Measurements from ENCODE around the gene TMEM256. TPM values are rescaled to one million over a fixed set of nuclear protein-coding genes. Genes with fewer than 3 reads are reported as not detected.

The TMEM256 gene
- total RNA-seq, 4 donors from 2014 or later: 88.3 to 121 (median 103) TPM

DNA sequence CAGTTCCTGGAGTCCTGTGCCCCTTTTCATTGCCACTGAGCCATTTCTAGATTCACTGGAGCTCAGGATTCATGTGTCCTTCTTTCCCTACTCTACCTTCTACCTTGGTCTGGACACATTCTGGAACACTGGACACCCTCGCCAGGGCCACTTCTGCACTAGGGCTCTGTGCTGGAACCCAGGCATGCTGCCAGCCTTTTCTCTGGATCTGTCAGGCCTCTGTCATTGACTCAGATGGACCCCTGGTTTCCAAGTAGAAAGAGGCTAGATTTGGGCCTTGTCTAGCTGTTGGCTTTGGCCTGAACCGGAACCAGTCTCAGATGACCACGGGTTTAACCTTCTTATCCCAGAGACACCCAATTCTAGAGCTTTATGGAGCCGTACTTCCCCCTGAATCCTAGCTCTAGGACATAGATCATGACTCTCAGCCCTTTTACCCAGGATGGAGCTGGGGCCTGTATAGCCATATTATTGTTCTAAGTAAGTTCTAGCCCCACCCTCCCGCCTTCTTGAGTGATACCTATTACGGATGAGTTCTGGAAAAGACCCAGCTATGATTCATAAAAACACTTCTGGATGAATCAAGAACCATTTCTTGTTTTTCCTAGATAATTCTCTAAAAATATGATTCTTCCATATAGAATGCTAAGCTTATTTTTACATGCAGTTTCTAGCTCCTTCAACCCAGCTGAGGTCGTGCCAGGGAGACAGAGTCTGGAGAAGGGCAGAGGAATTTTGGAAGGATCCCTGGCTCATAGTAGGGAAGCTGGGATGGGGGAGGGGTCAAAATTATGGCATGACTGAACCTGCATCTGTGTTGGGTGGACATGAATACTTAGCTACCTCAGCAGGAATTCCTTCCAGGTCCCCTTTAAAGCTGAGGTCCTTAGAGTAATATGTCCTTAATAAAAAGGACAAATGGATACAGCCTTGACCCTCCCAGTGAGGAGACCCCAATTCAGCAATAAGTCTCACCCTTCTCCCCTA is 39.9 kb upstream of the TMEM256 start:
- Histone ChIP-seq H3K27me3 (peaks cover 0 to 83% of the 10 kb centered on the region in 2 donors), H3K36me3 (no peaks in the 10 kb centered on the region), H3K4me3 (no peak overlapping the region), H3K27ac (no peak overlapping the region), H3K9me3 (no peaks in the 10 kb centered on the region), H3K4me1 (peaks cover 0 to 49% (median 28%) of the 10 kb centered on the region in 4 donors)
- WGBS, 2 donors: 73 to 84% methylated on average over 7 of the region's 7 CpGs
- no peak for DNase-seq (ENCODE audit: low spot score in 2 of 2)
- TF ChIP-seq, protein P1, sequence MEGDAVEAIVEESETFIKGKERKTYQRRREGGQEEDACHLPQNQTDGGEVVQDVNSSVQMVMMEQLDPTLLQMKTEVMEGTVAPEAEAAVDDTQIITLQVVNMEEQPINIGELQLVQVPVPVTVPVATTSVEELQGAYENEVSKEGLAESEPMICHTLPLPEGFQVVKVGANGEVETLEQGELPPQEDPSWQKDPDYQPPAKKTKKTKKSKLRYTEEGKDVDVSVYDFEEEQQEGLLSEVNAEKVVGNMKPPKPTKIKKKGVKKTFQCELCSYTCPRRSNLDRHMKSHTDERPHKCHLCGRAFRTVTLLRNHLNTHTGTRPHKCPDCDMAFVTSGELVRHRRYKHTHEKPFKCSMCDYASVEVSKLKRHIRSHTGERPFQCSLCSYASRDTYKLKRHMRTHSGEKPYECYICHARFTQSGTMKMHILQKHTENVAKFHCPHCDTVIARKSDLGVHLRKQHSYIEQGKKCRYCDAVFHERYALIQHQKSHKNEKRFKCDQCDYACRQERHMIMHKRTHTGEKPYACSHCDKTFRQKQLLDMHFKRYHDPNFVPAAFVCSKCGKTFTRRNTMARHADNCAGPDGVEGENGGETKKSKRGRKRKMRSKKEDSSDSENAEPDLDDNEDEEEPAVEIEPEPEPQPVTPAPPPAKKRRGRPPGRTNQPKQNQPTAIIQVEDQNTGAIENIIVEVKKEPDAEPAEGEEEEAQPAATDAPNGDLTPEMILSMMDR (IDR thresholded peaks at IDR 0.05): no peak
- TF ChIP-seq POLR2A (IDR thresholded peaks at IDR 0.05) (no peak), EP300 (IDR thresholded peaks at IDR 0.05) (no peak)

DNA sequence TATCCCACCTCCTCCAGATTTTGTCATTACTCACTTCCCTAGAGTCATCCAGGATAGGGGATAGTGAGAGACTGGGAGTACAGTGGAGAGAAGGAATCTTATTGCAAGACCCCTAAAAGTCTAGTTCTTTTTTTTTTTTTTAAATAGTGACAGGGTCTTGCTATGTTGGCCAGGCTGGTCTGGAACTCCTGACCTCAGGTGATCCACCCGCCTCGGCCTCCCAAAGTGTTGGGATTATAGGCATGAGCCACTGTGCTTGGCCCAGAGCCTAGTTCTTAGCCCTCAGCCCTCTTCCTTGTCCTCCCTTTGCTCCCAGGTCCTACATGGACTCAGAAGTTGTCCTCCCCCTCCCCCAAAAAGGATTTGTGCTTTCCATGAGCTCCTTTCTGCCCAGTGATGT is 38.2 kb upstream of the TMEM256 start:
- H3K27me3 ChIP-seq: peaks cover 0 to 84% of the 10 kb centered on the region in 2 donors
- H3K9me3 ChIP-seq: no peaks in the 10 kb centered on the region
- no peaks in the 10 kb centered on the region for H3K36me3 ChIP-seq
- no peak overlapping the region for H3K4me3 ChIP-seq
- no peak overlapping the region for H3K27ac ChIP-seq
- no peak for TF ChIP-seq EP300 (IDR thresholded peaks at IDR 0.05)
- TF ChIP-seq, protein P1 (IDR thresholded peaks at IDR 0.05): no peak
- no peak for TF ChIP-seq POLR2A (IDR thresholded peaks at IDR 0.05)
- DNase-seq (ENCODE audit: low spot score in 2 of 2): no peak
- H3K4me1 ChIP-seq: peaks cover 0 to 66% (median 37%) of the 10 kb centered on the region in 4 donors
- WGBS, 2 donors: 87 to 100% methylated on average over 2 of the region's 2 CpGs

DNA sequence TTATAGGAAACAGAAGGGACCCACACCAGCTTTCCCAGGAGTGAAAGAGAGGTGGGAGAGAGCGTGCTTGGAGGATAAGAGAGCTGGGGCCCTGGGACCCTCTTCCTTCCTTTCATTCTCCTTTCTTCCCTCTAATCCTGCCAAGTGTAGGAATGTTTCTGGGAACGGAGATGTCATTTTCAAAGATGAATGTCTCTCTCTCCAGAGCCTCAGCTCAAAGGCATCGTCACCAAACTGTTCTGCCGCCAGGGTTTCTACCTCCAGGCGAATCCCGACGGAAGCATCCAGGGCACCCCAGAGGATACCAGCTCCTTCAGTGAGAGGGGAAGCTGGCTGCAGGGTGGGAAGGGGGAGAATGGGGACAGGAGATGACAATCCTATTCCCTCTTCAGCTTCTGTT is 37.4 kb upstream of the TMEM256 start:
- H3K27ac ChIP-seq: no peak overlapping the region
- TF ChIP-seq POLR2A (IDR thresholded peaks at IDR 0.05): no peak
- TF ChIP-seq, protein P1 (IDR thresholded peaks at IDR 0.05): no peak
- TF ChIP-seq EP300 (IDR thresholded peaks at IDR 0.05): no peak
- 41 to 57% methylated on average over 7 of the region's 7 CpGs for WGBS, 2 donors
- H3K27me3 ChIP-seq: peaks cover 0 to 81% of the 10 kb centered on the region in 2 donors
- DNase-seq (ENCODE audit: low spot score in 2 of 2): no peak
- no peaks in the 10 kb centered on the region for H3K9me3 ChIP-seq
- peaks cover 0 to 68% (median 38%) of the 10 kb centered on the region in 4 donors for H3K4me1 ChIP-seq
- H3K36me3 ChIP-seq: no peaks in the 10 kb centered on the region
- no peak overlapping the region for H3K4me3 ChIP-seq

DNA sequence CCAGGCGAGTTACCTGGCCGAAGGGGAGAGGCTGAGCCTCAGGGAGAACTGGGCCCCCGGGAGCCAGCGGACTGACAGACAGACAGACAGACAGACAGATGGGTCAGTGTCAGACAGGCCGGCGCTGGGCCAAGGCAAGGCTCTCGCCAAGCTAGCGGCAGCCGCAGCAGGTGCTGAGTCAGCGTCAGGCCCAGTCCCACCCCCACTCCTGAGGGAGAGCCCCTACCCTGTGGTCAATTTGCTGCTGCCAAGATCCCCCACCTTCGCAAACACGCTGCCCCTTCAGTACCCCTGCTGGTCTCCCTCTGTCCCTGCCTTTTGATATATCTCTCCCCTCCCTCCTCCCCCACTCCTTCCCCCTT is 36.9 kb upstream of the TMEM256 start:
- WGBS, 2 donors: 7 to 16% methylated on average over 10 to 12 of the region's 12 CpGs
- no peak overlapping the region for H3K4me3 ChIP-seq
- no peak for DNase-seq (ENCODE audit: low spot score in 2 of 2)
- peaks cover 0 to 81% of the 10 kb centered on the region in 2 donors for H3K27me3 ChIP-seq
- no peaks in the 10 kb centered on the region for H3K9me3 ChIP-seq
- no peak for TF ChIP-seq POLR2A (IDR thresholded peaks at IDR 0.05)
- TF ChIP-seq EP300 (IDR thresholded peaks at IDR 0.05): no peak
- TF ChIP-seq, protein P1 (IDR thresholded peaks at IDR 0.05): no peak
- peak overlapping the region in 1 of 4 donors; percentile 2 for H3K27ac ChIP-seq
- peaks cover 0 to 68% (median 40%) of the 10 kb centered on the region in 4 donors for H3K4me1 ChIP-seq
- no peaks in the 10 kb centered on the region for H3K36me3 ChIP-seq

All from tibial nerve (tissue), 4 donors.